ENCODE measurements around the gene AOC2. TPM values are rescaled to one million over a fixed set of nuclear protein-coding genes. Genes with fewer than 3 reads are reported as not detected.
A peak's percentile ranks its signal among the peaks of the same experiment; 100 is the strongest.

The AOC2 gene
- total RNA-seq, 2 donors from 2014 or later = 0.32 to 1.1 TPM

- peaks cover 11% of the 10 kb centered on the region for H3K4me1 ChIP-seq
- H3K27ac ChIP-seq = no peak overlapping the region
- no peak overlapping the region for H3K4me3 ChIP-seq
- H3K27me3 ChIP-seq = no peaks in the 10 kb centered on the region
- intact Hi-C loops (cut with DNase I) = loop anchor here (5.0 kb wide), 1 partner anchor 44 kb away; no protein-coding TSS in a partner anchor
- no peaks in the 10 kb centered on the region for H3K9me3 ChIP-seq
- no peak for DNase-seq
- no peak overlapping the region for H3K9ac ChIP-seq (ENCODE audit: low read depth in 2 of 2, low read length in 2 of 2)
- H3K36me3 ChIP-seq = peaks cover 10% of the 10 kb centered on the region
- TF ChIP-seq, protein P1, sequence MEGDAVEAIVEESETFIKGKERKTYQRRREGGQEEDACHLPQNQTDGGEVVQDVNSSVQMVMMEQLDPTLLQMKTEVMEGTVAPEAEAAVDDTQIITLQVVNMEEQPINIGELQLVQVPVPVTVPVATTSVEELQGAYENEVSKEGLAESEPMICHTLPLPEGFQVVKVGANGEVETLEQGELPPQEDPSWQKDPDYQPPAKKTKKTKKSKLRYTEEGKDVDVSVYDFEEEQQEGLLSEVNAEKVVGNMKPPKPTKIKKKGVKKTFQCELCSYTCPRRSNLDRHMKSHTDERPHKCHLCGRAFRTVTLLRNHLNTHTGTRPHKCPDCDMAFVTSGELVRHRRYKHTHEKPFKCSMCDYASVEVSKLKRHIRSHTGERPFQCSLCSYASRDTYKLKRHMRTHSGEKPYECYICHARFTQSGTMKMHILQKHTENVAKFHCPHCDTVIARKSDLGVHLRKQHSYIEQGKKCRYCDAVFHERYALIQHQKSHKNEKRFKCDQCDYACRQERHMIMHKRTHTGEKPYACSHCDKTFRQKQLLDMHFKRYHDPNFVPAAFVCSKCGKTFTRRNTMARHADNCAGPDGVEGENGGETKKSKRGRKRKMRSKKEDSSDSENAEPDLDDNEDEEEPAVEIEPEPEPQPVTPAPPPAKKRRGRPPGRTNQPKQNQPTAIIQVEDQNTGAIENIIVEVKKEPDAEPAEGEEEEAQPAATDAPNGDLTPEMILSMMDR (IDR thresholded peaks at IDR 0.05) = no peak
Observed at GRCh38 chr17:42821176-42821575, 23.2 kb upstream of the AOC2 start.

DNA sequence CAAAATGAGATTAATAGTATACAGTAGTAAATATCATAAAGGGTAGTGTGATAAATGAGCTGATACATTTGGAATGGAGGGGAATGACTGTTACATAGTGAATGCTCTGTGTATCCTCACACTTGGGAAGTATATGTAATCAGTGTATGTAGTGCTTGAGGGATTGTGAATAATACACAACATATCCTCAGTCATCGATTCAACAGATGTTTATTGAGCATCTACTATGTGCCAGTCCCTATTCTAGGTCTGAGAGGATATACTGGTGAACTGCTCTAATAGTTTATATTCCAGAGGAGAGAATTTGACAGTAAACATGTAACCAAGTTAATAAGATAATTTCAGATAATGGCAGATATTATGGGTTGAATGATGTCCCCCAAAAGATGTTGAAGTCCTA lies 16.9 kb upstream of the AOC2 start:
- Histone ChIP-seq H3K9ac (ENCODE audit: low read depth in 2 of 2, low read length in 2 of 2) (no peak overlapping the region), H3K4me1 (peaks cover 16% of the 10 kb centered on the region), H3K27ac (no peak overlapping the region), H3K36me3 (no peaks in the 10 kb centered on the region), H3K9me3 (no peaks in the 10 kb centered on the region), H3K27me3 (no peaks in the 10 kb centered on the region), H3K4me3 (no peak overlapping the region)
- intact Hi-C loops (cut with DNase I) = no loop called here
- TF ChIP-seq, protein P1 (IDR thresholded peaks at IDR 0.05) = no peak
- no peak for DNase-seq

- intact Hi-C loops (cut with DNase I) = loop anchor here (5.0 kb wide), 2 partner anchors 109 to 166 kb away; partner anchors contain the start of gene RPL27
- no peak for DNase-seq
- peaks cover 7% of the 10 kb centered on the region for H3K4me1 ChIP-seq
- H3K27me3 ChIP-seq = no peaks in the 10 kb centered on the region
- no peak overlapping the region for H3K9ac ChIP-seq (ENCODE audit: low read depth in 2 of 2, low read length in 2 of 2)
- H3K4me3 ChIP-seq = no peak overlapping the region
- no peaks in the 10 kb centered on the region for H3K36me3 ChIP-seq
- H3K27ac ChIP-seq = no peak overlapping the region
- TF ChIP-seq, protein P1 (IDR thresholded peaks at IDR 0.05) = no peak
- no peaks in the 10 kb centered on the region for H3K9me3 ChIP-seq
Observed at GRCh38 chr17:42830971-42831370, 13.4 kb upstream of the AOC2 start.

- no peak for DNase-seq
- TF ChIP-seq, protein P1 (IDR thresholded peaks at IDR 0.05) = no peak
- Histone ChIP-seq H3K9ac (ENCODE audit: low read depth in 2 of 2, low read length in 2 of 2) (peak overlapping the region; percentile 93 to 96), H3K36me3 (no peaks in the 10 kb centered on the region), H3K4me1 (peaks cover 7% of the 10 kb centered on the region), H3K27me3 (no peaks in the 10 kb centered on the region), H3K9me3 (no peaks in the 10 kb centered on the region), H3K4me3 (peak overlapping the region; percentile 97), H3K27ac (peak overlapping the region; percentile 74)
- intact Hi-C loops (cut with DNase I) = loop anchor here (5.0 kb wide), 2 partner anchors 110 to 165 kb away; partner anchors contain the start of gene RPL27
Observed at GRCh38 chr17:42832213-42832933, 12.0 kb upstream of the AOC2 start.

GRCh38 chr17:42832934-42833766 lies 11.2 kb upstream of the AOC2 start, which contains the start of gene PSME3:
TSS of gene PSME3 (plus strand) at chr17:42833397. CDS start at chr17:42833632, 235 bp downstream.
- no peaks in the 10 kb centered on the region for H3K36me3 ChIP-seq
- H3K4me3 ChIP-seq = peak within 1 kb of the TSS; percentile 97
- intact Hi-C loops (cut with DNase I) = loop anchor here (5.0 kb wide), 2 partner anchors 111 to 164 kb away; partner anchors contain the start of gene RPL27
- peak within 1 kb of the TSS; percentile 93 to 96 for H3K9ac ChIP-seq (ENCODE audit: low read depth in 2 of 2, low read length in 2 of 2)
- H3K9me3 ChIP-seq = no peaks in the 10 kb centered on the region
- DNase-seq = peak; percentile 95
- peaks cover 7% of the 10 kb centered on the region for H3K4me1 ChIP-seq
- no peaks in the 10 kb centered on the region for H3K27me3 ChIP-seq
- peak within 1 kb of the TSS; percentile 74 for H3K27ac ChIP-seq
- TF ChIP-seq, protein P1 (IDR thresholded peaks at IDR 0.05) = no peak
